Kidney (tissue), 14 donors: ENCODE results near the gene CDK19. TPM values are rescaled to one million over a fixed set of nuclear protein-coding genes. Genes with fewer than 3 reads are reported as not detected.

Experiments
- DNase-seq, 5 donors: peaks; one replicate each; pipeline ENCODE4 v3.0.0-alpha.2; 2013 to 2020
- FAIRE-seq: peaks from 2 replicates; lab custom pipeline; 2012; peaks lifted over from hg19 to GRCh38; lab: Jason Lieb, UNC
- H3K27ac ChIP-seq, 2 donors: one replicate each; pipeline ENCODE4 v1.7.0; 2013; ENCODE audit warnings: low read depth in 2 of 2, low read length in 2 of 2, inconsistent platforms in 1 of 2
- H3K27me3 ChIP-seq: one replicate; pipeline ENCODE4 v1.7.1; 2013; ENCODE audit warnings: low read length, inconsistent platforms; ENCODE audit not compliant: control insufficient read depth, insufficient read depth
- H3K36me3 ChIP-seq, 3 donors: one replicate each; pipeline versions ENCODE4 v1.7.0 to v1.7.1; 2013; ENCODE audit warnings: low read length in 3 of 3, control low read depth in 1 of 3, inconsistent platforms in 1 of 3; ENCODE audit not compliant: insufficient read depth in 3 of 3, control insufficient read depth in 2 of 3
- H3K4me1 ChIP-seq, 3 donors: one replicate each; pipeline versions ENCODE4 v1.7.0 to v1.7.1; 2013; ENCODE audit warnings: low read length in 3 of 3, inconsistent platforms in 1 of 3, low read depth in 1 of 3; ENCODE audit not compliant: control insufficient read depth in 2 of 3, insufficient read depth in 2 of 3
- H3K4me3 ChIP-seq, 3 donors: one replicate each; pipeline versions ENCODE4 v1.7.0 to v1.8.1; 2013; ENCODE audit warnings: low read length in 3 of 3, control low read depth in 1 of 3, inconsistent platforms in 1 of 3
- H3K9ac ChIP-seq, 3 donors: one replicate each; pipeline versions ENCODE4 v1.7.0 to v1.7.1; 2013; ENCODE audit warnings: low read length in 3 of 3, control low read depth in 1 of 3, inconsistent platforms in 1 of 3
- H3K9me3 ChIP-seq, 3 donors: one replicate each; pipeline versions ENCODE4 v1.7.0 to v1.7.1; 2013; ENCODE audit warnings: low read length in 3 of 3, control low read depth in 1 of 3, inconsistent platforms in 1 of 3; ENCODE audit not compliant: control insufficient read depth in 2 of 3, insufficient read depth in 1 of 3
- CTCF ChIP-seq: IDR thresholded peaks from 3 replicates; pipeline ENCODE4 v1.5.1; 2012; ENCODE audit warnings: mild to moderate bottlenecking, moderate library complexity, borderline replicate concordance; ENCODE audit not compliant: insufficient read depth; ENCODE audit errors: extremely low read depth
- intact Hi-C: fragments of 100-400 bp; cut with DNase I; formaldehyde crosslinking; loops from one replicate; pipeline ENCODE4 v1.11.1; 2022
- polyA plus RNA-seq: library from polyadenylated mRNA; stranded (reverse); fragments of 350-450 nt; fragmentation: Illumina TruSeq; extraction: RNeasy Lipid Tissue Mini Kit (QIAGEN cat#74804); gene quantifications from one replicate; pipeline ENCODE4 v1.2.3, GENCODE V29; 2014; ENCODE audit warnings: low read depth, low replicate concordance; ENCODE audit not compliant: insufficient read depth
- total RNA-seq: library from RNA; stranded (reverse); fragmentation: NEBNext Ultra II Directional; extraction: Animal tissue kit (Norgen Biotek cat#: 25700); gene quantifications from one replicate; pipeline ENCODE4 v1.2.1, GENCODE V29; 2021
- donor health status: control.
- donor health status: control.
- donor health status: control.
- donor health status: control.
- donor health status: control.
- donor health status: DM: yes; HTN: yes; CAD: no.
- donor health status: Normal renal cell carcinoma (clear cell type).

CDK19 gene
- total and polyA plus RNA-seq, 2 donors from 2014 or later: 4.9 to 20.4 TPM

- H3K36me3 ChIP-seq: no peaks in the 10 kb centered on the region
- no peak overlapping the region for H3K27ac ChIP-seq
- FAIRE-seq: no peak
- intact Hi-C loops: no loop called here
- H3K9ac ChIP-seq: no peak overlapping the region
- H3K9me3 ChIP-seq: no peaks in the 10 kb centered on the region
- no peak for DNase-seq
- no peaks in the 10 kb centered on the region for H3K27me3 ChIP-seq
- H3K4me1 ChIP-seq: no peaks in the 10 kb centered on the region
- no peak for TF ChIP-seq CTCF
- no peak overlapping the region for H3K4me3 ChIP-seq
Observed at GRCh38 chr6:110859335-110859792, 44.1 kb upstream of the CDK19 start.

- TF ChIP-seq CTCF: no peak
- no peak for FAIRE-seq
- intact Hi-C loops: no loop called here
- Histone ChIP-seq H3K4me3 (no peak overlapping the region), H3K27me3 (no peaks in the 10 kb centered on the region), H3K36me3 (no peaks in the 10 kb centered on the region), H3K4me1 (no peaks in the 10 kb centered on the region), H3K27ac (no peak overlapping the region), H3K9me3 (no peaks in the 10 kb centered on the region), H3K9ac (no peak overlapping the region)
- peak in 1 of 5 donors; percentile 65 for DNase-seq
Observed at GRCh38 chr6:110858562-110859214, 43.4 kb upstream of the CDK19 start.

DNA sequence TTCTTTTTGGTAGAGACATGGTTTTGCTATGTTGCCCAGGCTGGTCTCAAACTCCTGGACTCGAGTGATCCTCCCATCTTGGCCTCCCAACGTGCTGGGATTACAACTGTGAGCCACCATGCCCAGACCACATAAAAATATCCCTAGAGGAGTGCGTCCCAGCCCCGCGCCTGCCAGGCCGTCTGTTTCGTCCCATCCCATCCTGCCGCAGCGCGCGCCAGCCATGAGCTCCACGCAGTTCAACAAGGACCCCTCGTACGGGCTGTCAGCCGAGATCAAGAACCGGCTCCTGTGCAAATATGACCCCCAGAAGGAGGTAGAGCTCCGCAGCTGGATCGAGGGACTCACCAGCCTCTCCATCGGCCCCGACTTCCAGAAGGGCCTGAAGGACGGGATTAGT lies 42.7 kb upstream of the CDK19 start:
- intact Hi-C loops: no loop called here
- Histone ChIP-seq H3K27me3 (no peaks in the 10 kb centered on the region), H3K36me3 (no peaks in the 10 kb centered on the region), H3K4me1 (no peaks in the 10 kb centered on the region), H3K9me3 (no peaks in the 10 kb centered on the region), H3K9ac (no peak overlapping the region), H3K27ac (no peak overlapping the region), H3K4me3 (no peak overlapping the region)
- DNase-seq: no peak
- no peak for TF ChIP-seq CTCF
- no peak for FAIRE-seq

DNA sequence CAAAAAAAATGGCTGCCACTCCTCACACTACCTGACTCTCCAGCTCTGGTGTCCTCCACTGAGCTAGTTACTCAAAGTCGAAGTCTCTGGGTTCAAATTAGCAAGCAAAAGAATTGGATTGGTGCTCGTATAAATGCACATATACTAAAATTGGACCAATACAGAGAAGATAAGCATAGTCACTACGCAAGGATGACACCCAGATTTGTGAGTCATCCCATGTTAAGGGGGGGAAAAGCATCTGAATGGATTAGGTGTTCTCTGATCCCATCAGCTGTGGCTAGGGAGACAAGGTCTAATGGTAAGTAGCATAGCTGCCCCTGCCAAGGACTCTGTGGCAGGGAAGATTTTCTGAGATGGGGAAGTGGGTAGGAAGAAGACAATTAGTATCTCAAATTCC lies 41.0 kb upstream of the CDK19 start:
- no peaks in the 10 kb centered on the region for H3K27me3 ChIP-seq
- no peak for FAIRE-seq
- no peaks in the 10 kb centered on the region for H3K36me3 ChIP-seq
- no peak overlapping the region for H3K27ac ChIP-seq
- no peaks in the 10 kb centered on the region for H3K9me3 ChIP-seq
- intact Hi-C loops: no loop called here
- H3K9ac ChIP-seq: no peak overlapping the region
- no peak overlapping the region for H3K4me3 ChIP-seq
- TF ChIP-seq CTCF: no peak
- H3K4me1 ChIP-seq: no peaks in the 10 kb centered on the region
- DNase-seq: no peak
